Psoas muscle (tissue), 8 donors: ENCODE results near the gene ARMCX5. TPM values are rescaled to one million over a fixed set of nuclear protein-coding genes. Genes with fewer than 3 reads are reported as not detected.

ENCODE experiments used
- ATAC-seq, 4 donors: fragments of 200-7000 bp; cut with Tn5 transposase; one replicate each; pipeline ENCODE4 v1.9.1; 2020; ENCODE audit warnings: moderate library complexity in 3 of 4, mild to moderate bottlenecking in 2 of 4
- DNase-seq, 2 donors: peaks; one replicate each; pipeline ENCODE4 v3.0.0-alpha.2; 2020
- H3K27ac ChIP-seq: fragments of 200-600 bp; one replicate; pipeline ENCODE4 v1.8.0; 2022
- H3K27me3 ChIP-seq, 3 donors: fragments of 200-600 bp in 1 of 3; one replicate each; pipeline versions ENCODE4 v1.6.1 to v1.8.0; 2013 to 2022; ENCODE audit warnings: low read length in 2 of 3, mild to moderate bottlenecking in 2 of 3, moderate library complexity in 1 of 3; ENCODE audit not compliant: insufficient read depth in 3 of 3
- H3K36me3 ChIP-seq, 2 donors: fragments of 200-600 bp in 1 of 2; one replicate each; pipeline versions ENCODE4 v1.6.1 to v1.8.0; 2013 to 2022; ENCODE audit warnings: low read depth in 1 of 2, mild to moderate bottlenecking in 1 of 2, moderate library complexity in 1 of 2; ENCODE audit not compliant: insufficient read depth in 1 of 2
- H3K4me1 ChIP-seq: fragments of 200-600 bp; one replicate; pipeline ENCODE4 v1.8.0; 2022
- H3K4me3 ChIP-seq: fragments of 200-600 bp; one replicate; pipeline ENCODE4 v1.8.0; 2022; ENCODE audit warnings: mild to moderate bottlenecking
- H3K9me3 ChIP-seq: fragments of 200-600 bp; one replicate; pipeline ENCODE4 v1.8.0; 2022
- WGBS, 3 donors: extraction: QIAGEN DNeasy Blood & Tissue Kit; methylation state at CpG; one replicate each; pipeline versions ENCODE4 v1.1.6 to v1.1.7; 2013; 5-methylcytosine and 5-hydroxymethylcytosine counted together
- intact Hi-C, 2 donors: fragments of 100-400 bp; cut with DNase I; formaldehyde crosslinking; loops; one replicate each; pipeline versions ENCODE4 v1.11.0 to v1.14.2; 2022
- polyA plus RNA-seq, 3 donors: library from polyadenylated mRNA; stranded (reverse); fragments of 200-250 nt; gene quantifications; one replicate each; pipeline ENCODE4 v1.2.3, GENCODE V29; 2013
- total RNA-seq, 4 donors: library from RNA; stranded (reverse); fragmentation: NEBNext Ultra II Directional in 2 of 4; extraction: Animal tissue kit (Norgen Biotek cat#: 25700) in 2 of 4; gene quantifications; one replicate each; pipeline versions ENCODE4 v1.2.1 to v1.2.4, GENCODE V29; 2021 to 2023
- TF ChIP-seq, protein P1 (sequence below): fragments of 200-600 bp; IDR thresholded peaks from one replicate; pipeline ENCODE4 v1.8.0; 2022; ENCODE audit warnings: antibody characterized with exemption
- donor health status: healthy with polysubstance abuse.
- donor health status: DM: no; HTN: no; CAD: no; lungs with moderate emphysema.
- donor health status: Bipolar disorder and iron deficiency.
- donor health status: healthy.
- donor health status: DM: yes; HTN: yes; CAD: no.
- donor health status: DM: no; HTN: no; CAD: no.
- donor health status: DM: no; HTN: no; CAD: no.
- donor health status: DM: yes; HTN: yes; CAD: no.

Gene ARMCX5
- total and polyA plus RNA-seq, 7 donors: 2.4 to 7.4 (median 3.6) TPM

DNA sequence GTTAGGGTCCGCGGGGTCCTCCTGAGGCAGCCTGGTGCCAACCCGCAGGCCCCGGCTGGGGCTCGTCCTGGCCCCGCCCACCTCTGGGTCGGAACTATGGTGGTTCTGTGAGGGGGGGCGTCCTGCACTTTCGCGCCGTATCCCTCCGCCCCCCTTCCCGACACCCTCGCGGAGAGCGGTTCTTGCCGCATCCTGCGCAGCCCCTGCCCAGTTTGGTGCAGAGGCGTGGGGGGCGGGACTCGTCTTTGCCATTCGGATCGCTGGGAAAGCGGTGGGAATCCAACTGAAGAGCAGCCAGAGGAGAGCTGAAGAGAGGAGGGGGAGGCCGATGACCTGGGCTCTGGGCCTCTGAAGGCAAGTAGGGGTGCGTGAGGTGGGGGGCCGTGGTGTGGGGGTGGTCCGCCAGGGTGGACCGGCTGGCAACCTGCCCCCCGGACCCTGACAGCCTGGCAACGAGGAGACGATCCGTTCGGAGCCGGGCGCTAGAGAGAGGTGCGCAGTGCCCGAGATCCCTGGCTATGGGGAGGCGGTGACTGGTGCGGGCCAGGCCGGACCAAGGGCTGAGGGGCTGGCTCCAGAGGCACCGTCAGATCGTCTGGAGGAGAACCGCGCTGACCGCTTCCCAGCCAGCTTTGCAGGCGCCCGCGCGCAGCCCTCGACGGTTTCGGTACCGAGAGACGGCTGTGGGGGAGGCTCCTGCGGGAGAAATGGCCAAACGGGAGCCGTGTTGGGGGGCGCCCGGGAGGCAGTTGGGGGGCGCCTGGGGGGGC, 52.1 kb downstream of the ARMCX5 start, which contains the start of gene GPRASP1:
Gene GPRASP1 (plus strand): TSS at position 242 of the 770 bp plus-strand sequence. CDS start 2,431 bp downstream, outside the sequence.
- Histone ChIP-seq H3K4me3 (peak within 1 kb of the TSS; percentile 70), H3K27ac (no peak within 1 kb of the TSS), H3K4me1 (no peaks in the 10 kb centered on the region), H3K27me3 (peaks cover 0 to 14% (median 0%) of the 10 kb centered on the region in 3 donors), H3K9me3 (no peaks in the 10 kb centered on the region), H3K36me3 (no peaks in the 10 kb centered on the region)
- intact Hi-C loops: no loop called here
- DNase-seq (peak; percentile 63 to 76), ATAC-seq (peak; percentile 69 to 87 (median 80))
- 0 to 34% (median 1%) methylated on average over 29 to 61 of the region's 61 CpGs for WGBS, 3 donors
- TF ChIP-seq, protein P1, sequence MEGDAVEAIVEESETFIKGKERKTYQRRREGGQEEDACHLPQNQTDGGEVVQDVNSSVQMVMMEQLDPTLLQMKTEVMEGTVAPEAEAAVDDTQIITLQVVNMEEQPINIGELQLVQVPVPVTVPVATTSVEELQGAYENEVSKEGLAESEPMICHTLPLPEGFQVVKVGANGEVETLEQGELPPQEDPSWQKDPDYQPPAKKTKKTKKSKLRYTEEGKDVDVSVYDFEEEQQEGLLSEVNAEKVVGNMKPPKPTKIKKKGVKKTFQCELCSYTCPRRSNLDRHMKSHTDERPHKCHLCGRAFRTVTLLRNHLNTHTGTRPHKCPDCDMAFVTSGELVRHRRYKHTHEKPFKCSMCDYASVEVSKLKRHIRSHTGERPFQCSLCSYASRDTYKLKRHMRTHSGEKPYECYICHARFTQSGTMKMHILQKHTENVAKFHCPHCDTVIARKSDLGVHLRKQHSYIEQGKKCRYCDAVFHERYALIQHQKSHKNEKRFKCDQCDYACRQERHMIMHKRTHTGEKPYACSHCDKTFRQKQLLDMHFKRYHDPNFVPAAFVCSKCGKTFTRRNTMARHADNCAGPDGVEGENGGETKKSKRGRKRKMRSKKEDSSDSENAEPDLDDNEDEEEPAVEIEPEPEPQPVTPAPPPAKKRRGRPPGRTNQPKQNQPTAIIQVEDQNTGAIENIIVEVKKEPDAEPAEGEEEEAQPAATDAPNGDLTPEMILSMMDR: no peak

DNA sequence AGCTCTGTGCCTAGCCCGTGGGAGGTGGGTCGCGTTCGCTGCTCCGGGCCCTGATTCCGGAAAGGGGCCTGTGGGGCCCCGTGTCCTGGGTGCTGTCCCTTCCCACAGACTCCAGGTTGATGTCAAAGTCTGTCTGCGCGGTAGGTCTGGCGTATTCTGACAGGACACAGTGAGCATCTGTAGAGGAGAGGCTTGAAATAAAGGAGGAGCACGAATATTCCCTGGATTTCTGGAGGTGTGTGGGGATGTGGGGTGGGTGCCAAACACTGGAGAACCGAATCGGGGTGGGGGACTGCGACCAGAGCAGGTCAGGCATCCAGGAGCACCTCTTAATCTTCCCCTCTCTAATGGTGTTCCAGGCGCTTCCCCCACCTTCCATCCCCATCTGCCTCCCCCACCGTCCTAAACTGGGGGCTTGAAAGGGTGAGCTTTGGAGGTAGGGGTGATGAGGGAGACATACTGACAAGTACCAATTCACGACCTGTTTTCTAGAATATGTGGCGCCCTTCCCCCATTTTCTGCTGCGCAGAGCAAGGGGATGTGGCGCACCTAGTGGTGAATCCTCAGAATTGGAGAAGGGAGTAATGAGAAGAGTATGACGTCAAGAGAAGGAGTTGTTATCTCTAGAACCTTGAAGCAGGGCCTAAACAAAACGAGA, 52.8 kb downstream of the ARMCX5 start:
- Histone ChIP-seq H3K9me3 (no peaks in the 10 kb centered on the region), H3K4me3 (peak overlapping the region; percentile 70), H3K27me3 (peaks cover 0 to 14% (median 0%) of the 10 kb centered on the region in 3 donors), H3K27ac (no peak overlapping the region), H3K4me1 (no peaks in the 10 kb centered on the region), H3K36me3 (no peaks in the 10 kb centered on the region)
- intact Hi-C loops: no loop called here
- TF ChIP-seq, protein P1: peak; percentile 41
- 16 to 33% (median 16%) methylated on average over 11 to 22 of the region's 22 CpGs for WGBS, 3 donors
- DNase-seq: peak in 1 of 2 donors; percentile 51
- peak; percentile 55 to 75 (median 60) for ATAC-seq

Other genes with a start within 250 kb of the ARMCX5 start
- not detected for gene NXF2B, start 159.5 kb upstream of the ARMCX5 start, total RNA-seq
- gene NXF2B, start 159.5 kb upstream of the ARMCX5 start, polyA plus RNA-seq: not detected
- not detected for gene TCP11X2, start 127.7 kb upstream of the ARMCX5 start, total RNA-seq
- gene TCP11X2, start 127.7 kb upstream of the ARMCX5 start, polyA plus RNA-seq: not detected
- gene TMSB15A, start 82.8 kb upstream of the ARMCX5 start, total RNA-seq: under 1 TPM in 1 of 4 donors, not detected in 3; 0.43 TPM
- under 1 TPM in 1 of 3 donors, not detected in 2; 0.23 TPM for gene TMSB15A, start 82.8 kb upstream of the ARMCX5 start, polyA plus RNA-seq
- 1 to 10 TPM; 1.2 to 7.2 (median 2.5) TPM for gene GPRASP1, start 52.0 kb downstream of the ARMCX5 start, total RNA-seq
- gene GPRASP1, start 52.0 kb downstream of the ARMCX5 start, polyA plus RNA-seq: under 1 TPM; 0.43 to 0.89 (median 0.84) TPM
- gene GPRASP2, start 112.9 kb downstream of the ARMCX5 start, total RNA-seq: 10 to 100 TPM in 1 of 4 donors, 1 to 10 TPM in 3; 3.1 to 11.6 (median 3.4) TPM
- gene GPRASP2, start 112.9 kb downstream of the ARMCX5 start, polyA plus RNA-seq: 1 to 10 TPM in 2 of 3 donors, under 1 TPM in 1; 0.89 to 1.8 (median 1.4) TPM
- gene GPRASP3, start 121.2 kb downstream of the ARMCX5 start, total RNA-seq: 1 to 10 TPM; 1.5 to 6.2 (median 3.0) TPM
- 1 to 10 TPM in 1 of 3 donors, under 1 TPM in 2; 0.52 to 2.3 (median 0.86) TPM for gene GPRASP3, start 121.2 kb downstream of the ARMCX5 start, polyA plus RNA-seq